A549 treated with AZD9567 at 1 μM for 4 hours (cell line): ENCODE results near the gene C1QTNF3. TPM values are rescaled to one million over a fixed set of nuclear protein-coding genes. Genes with fewer than 3 reads are reported as not detected.

Experiments used
- total RNA-seq: library from RNA; stranded (reverse); fragments of 200-300 nt; extraction: Qiagen RNA extraction; gene quantifications from 5 replicates; pipeline ENCODE4 v1.2.3, GENCODE V29; 2022; ENCODE audit not compliant: insufficient read depth

Gene C1QTNF3
- total RNA-seq = 0.13 to 0.25 TPM (median 0.15 TPM) in 4 of 5 replicates, not detected in the other

GRCh38 chr5:34043099-34043876, at the start of gene C1QTNF3:
Gene C1QTNF3 (minus strand): TSS chr5:34043213. CDS start chr5:34043125, 88 bp downstream.

GRCh38 chr5:34007621-34008600, 35.1 kb downstream of the C1QTNF3 start, which contains the start of gene AMACR:
Gene AMACR (minus strand): TSS chr5:34008050. CDS start chr5:34008019, 31 bp downstream.

GRCh38 chr5:33984671-33985124, 58.3 kb downstream of the C1QTNF3 start, which contains the start of gene SLC45A2:
Gene SLC45A2 (minus strand): TSS chr5:33984693. CDS start chr5:33984583, 110 bp downstream.

Other genes with a start within 250 kb of the C1QTNF3 start
- gene ADAMTS12, start 151.2 kb downstream of the C1QTNF3 start, total RNA-seq = 2.5 to 5.9 TPM (median 5.2 TPM) in 5 replicates
- gene RXFP3, start 106.8 kb downstream of the C1QTNF3 start, total RNA-seq = not detected in 5 replicates
- gene SLC45A2, start 58.5 kb downstream of the C1QTNF3 start, total RNA-seq = 0.05 TPM in 2 of 5 replicates, not detected in the others
- gene AMACR, start 35.2 kb downstream of the C1QTNF3 start, total RNA-seq = 15.2 to 23.2 TPM (median 18.7 TPM) in 5 replicates